HepG2 (cell line): ENCODE results near the gene P4HA1. TPM values are rescaled to one million over a fixed set of nuclear protein-coding genes. Genes with fewer than 3 reads are reported as not detected.

ENCODE experiments used
- GABPA ChIP-seq, 2 experiments: IDR thresholded peaks; 2 replicates each; pipeline ENCODE4 v1.6.1; 2011 to 2016; ENCODE audit warnings: low read depth in 2 of 2, low read length in 1 of 2, missing biosample characterization in 1 of 2, missing genetic modification characterization in 1 of 2
- GMEB1 ChIP-seq: sonication (generic); formaldehyde crosslinking; IDR thresholded peaks from 2 replicates; pipeline ENCODE4 v1.5.1; 2020; ENCODE audit warnings: missing genetic modification reagents, mild to moderate bottlenecking, borderline replicate concordance
- KLF12 ChIP-seq: sonication (generic); formaldehyde crosslinking; IDR thresholded peaks from 2 replicates; pipeline ENCODE4 v1.4.0; 2020; ENCODE audit warnings: missing genetic modification reagents, borderline replicate concordance
- RORA ChIP-seq: sonication (generic); formaldehyde crosslinking; IDR thresholded peaks from 2 replicates; pipeline ENCODE4 v1.5.0; 2020; ENCODE audit warnings: mild to moderate bottlenecking, missing genetic modification reagents, moderate library complexity
- TARDBP ChIP-seq: sonication (generic); formaldehyde crosslinking; IDR thresholded peaks from 2 replicates; pipeline ENCODE4 v1.8.0; 2022; ENCODE audit warnings: mild to moderate bottlenecking, missing genetic modification reagents
- ZKSCAN8 ChIP-seq: IDR thresholded peaks from 2 replicates; pipeline ENCODE4 v1.6.1; 2016; ENCODE audit warnings: borderline replicate concordance, missing genetic modification reagents, missing compliant biosample characterization
- ZNF441 ChIP-seq: sonication (generic); formaldehyde crosslinking; IDR thresholded peaks from 2 replicates; pipeline ENCODE4 v1.7.0; 2021; ENCODE audit warnings: missing genetic modification reagents, borderline replicate concordance
- ZNF451 ChIP-seq: sonication (generic); formaldehyde crosslinking; IDR thresholded peaks from 2 replicates; pipeline ENCODE4 v1.5.0; 2020; ENCODE audit warnings: mild to moderate bottlenecking, missing genetic modification reagents
- ZNF564 ChIP-seq: sonication (generic); formaldehyde crosslinking; IDR thresholded peaks from 2 replicates; pipeline ENCODE4 v1.8.1; 2023; ENCODE audit warnings: mild to moderate bottlenecking, missing genetic modification reagents
- ZNF776 ChIP-seq: sonication (generic); formaldehyde crosslinking; IDR thresholded peaks from 2 replicates; pipeline ENCODE4 v1.4.0; 2020; ENCODE audit warnings: mild to moderate bottlenecking, missing genetic modification reagents
- polyA plus RNA-seq, 8 experiments: library from polyadenylated mRNA; depleted of rRNA in 3 of 8; stranded (reverse) in 7 of 8; unstranded in 1 of 8; fragments of >200 nt; fragmentation: Illumina TruSeq in 4 of 8; extraction: Trizol in 4 of 8; gene quantifications; 2 replicates each; pipeline versions ENCODE4 v1.2.1 to v1.2.3, GENCODE V29; 2011 to 2016; ENCODE audit warnings: low read depth in 4 of 8, missing spikeins in 1 of 8, mixed read lengths in 1 of 8; ENCODE audit not compliant: insufficient read depth in 1 of 8
- total RNA-seq, 5 experiments: library from RNA; depleted of rRNA; stranded (reverse); fragments of >200 nt; fragmentation: Illumina TruSeq; extraction: Trizol; gene quantifications; 2 replicates each; pipeline ENCODE4 v1.2.3, GENCODE V29; 2016; ENCODE audit warnings: low read depth in 1 of 5
- TF ChIP-seq, protein P1 (sequence below), 2 experiments: fragments of 450-650 bp in 1 of 2; sonication (generic) in 1 of 2; formaldehyde crosslinking in 1 of 2; IDR thresholded peaks; 2 replicates each; pipeline versions ENCODE4 v1.6.1 to v1.8.0; 2016 to 2022; ENCODE audit warnings: antibody characterized with exemption in 1 of 2, mild to moderate bottlenecking in 1 of 2, missing genetic modification reagents in 1 of 2
- TF ChIP-seq, protein P2 (sequence below), 2 experiments: sonication (generic) in 1 of 2; formaldehyde crosslinking in 1 of 2; IDR thresholded peaks; 2 replicates each; pipeline versions ENCODE4 v1.4.0 to v1.6.1; 2018 to 2020; ENCODE audit warnings: missing genetic modification reagents in 2 of 2, borderline replicate concordance in 1 of 2, low read depth in 1 of 2, mild to moderate bottlenecking in 1 of 2, missing biosample characterization in 1 of 2

The P4HA1 gene
- total and polyA plus RNA-seq, 2 of the 13 experiments (the other 11 are each of a cell fraction or from before 2014, with no cell fraction given), result 63.1 to 196 TPM

- TF ChIP-seq GABPA (IDR thresholded peaks at IDR 0.05; ENCODE audit: low read depth, low read length), result no peak
- peak; percentile 53; the same call in 1 of the 2 replicates for TF ChIP-seq GABPA (CRISPR knock-in tag; IDR thresholded peaks at IDR 0.05; ENCODE audit: low read depth)
- no peak for TF ChIP-seq ZKSCAN8
- TF ChIP-seq TARDBP (CRISPR knock-in tag), result no peak
- TF ChIP-seq ZNF776 (CRISPR knock-in tag), result no peak
- no peak for TF ChIP-seq RORA
- TF ChIP-seq GMEB1 (CRISPR knock-in tag), result no peak
- TF ChIP-seq, protein P1, sequence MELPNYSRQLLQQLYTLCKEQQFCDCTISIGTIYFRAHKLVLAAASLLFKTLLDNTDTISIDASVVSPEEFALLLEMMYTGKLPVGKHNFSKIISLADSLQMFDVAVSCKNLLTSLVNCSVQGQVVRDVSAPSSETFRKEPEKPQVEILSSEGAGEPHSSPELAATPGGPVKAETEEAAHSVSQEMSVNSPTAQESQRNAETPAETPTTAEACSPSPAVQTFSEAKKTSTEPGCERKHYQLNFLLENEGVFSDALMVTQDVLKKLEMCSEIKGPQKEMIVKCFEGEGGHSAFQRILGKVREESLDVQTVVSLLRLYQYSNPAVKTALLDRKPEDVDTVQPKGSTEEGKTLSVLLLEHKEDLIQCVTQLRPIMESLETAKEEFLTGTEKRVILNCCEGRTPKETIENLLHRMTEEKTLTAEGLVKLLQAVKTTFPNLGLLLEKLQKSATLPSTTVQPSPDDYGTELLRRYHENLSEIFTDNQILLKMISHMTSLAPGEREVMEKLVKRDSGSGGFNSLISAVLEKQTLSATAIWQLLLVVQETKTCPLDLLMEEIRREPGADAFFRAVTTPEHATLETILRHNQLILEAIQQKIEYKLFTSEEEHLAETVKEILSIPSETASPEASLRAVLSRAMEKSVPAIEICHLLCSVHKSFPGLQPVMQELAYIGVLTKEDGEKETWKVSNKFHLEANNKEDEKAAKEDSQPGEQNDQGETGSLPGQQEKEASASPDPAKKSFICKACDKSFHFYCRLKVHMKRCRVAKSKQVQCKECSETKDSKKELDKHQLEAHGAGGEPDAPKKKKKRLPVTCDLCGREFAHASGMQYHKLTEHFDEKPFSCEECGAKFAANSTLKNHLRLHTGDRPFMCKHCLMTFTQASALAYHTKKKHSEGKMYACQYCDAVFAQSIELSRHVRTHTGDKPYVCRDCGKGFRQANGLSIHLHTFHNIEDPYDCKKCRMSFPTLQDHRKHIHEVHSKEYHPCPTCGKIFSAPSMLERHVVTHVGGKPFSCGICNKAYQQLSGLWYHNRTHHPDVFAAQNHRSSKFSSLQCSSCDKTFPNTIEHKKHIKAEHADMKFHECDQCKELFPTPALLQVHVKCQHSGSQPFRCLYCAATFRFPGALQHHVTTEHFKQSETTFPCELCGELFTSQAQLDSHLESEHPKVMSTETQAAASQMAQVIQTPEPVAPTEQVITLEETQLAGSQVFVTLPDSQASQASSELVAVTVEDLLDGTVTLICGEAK (IDR thresholded peaks at IDR 0.05), result peak; percentile 32; the same call in 1 of the 2 replicates
- TF ChIP-seq, protein P1 (CRISPR knock-in tag; IDR thresholded peaks at IDR 0.05), result no peak
- TF ChIP-seq, protein P2, sequence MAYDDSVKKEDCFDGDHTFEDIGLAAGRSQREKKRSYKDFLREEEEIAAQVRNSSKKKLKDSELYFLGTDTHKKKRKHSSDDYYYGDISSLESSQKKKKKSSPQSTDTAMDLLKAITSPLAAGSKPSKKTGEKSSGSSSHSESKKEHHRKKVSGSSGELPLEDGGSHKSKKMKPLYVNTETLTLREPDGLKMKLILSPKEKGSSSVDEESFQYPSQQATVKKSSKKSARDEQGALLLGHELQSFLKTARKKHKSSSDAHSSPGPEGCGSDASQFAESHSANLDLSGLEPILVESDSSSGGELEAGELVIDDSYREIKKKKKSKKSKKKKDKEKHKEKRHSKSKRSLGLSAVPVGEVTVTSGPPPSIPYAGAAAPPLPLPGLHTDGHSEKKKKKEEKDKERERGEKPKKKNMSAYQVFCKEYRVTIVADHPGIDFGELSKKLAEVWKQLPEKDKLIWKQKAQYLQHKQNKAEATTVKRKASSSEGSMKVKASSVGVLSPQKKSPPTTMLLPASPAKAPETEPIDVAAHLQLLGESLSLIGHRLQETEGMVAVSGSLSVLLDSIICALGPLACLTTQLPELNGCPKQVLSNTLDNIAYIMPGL (CRISPR knock-in tag; IDR thresholded peaks at IDR 0.05; ENCODE audit: borderline replicate concordance in 1 of 2, low read depth in 1 of 2), result no peak
- TF ChIP-seq ZNF451, result no peak
- TF ChIP-seq ZNF441 (CRISPR knock-in tag), result no peak
- TF ChIP-seq KLF12 (CRISPR knock-in tag), result no peak
- no peak for TF ChIP-seq ZNF564 (CRISPR knock-in tag)
Measured at GRCh38 chr10:73093922-73094850, 2.5 kb downstream of the P4HA1 start (continued).
